NCI-H146 (cell line): ENCODE data around the gene SOD3.

Experiments used
- DNase-seq: peaks from one replicate; lab custom pipeline; 2025; lab: John Stamatoyannopoulos, UW

The SOD3 gene

GRCh38 chr4:24801136-24801855 lies 5.9 kb downstream of the SOD3 start:
- DNase-seq: no peak

- DNase-seq: no peak
Observed at GRCh38 chr4:24802648-24803047, 7.3 kb downstream of the SOD3 start.

- peak; percentile 59 for DNase-seq
Observed at GRCh38 chr4:24805067-24805466, 9.7 kb downstream of the SOD3 start.

- peak; percentile 3 for DNase-seq
Observed at GRCh38 chr4:24805566-24805965, 10.2 kb downstream of the SOD3 start.

GRCh38 chr4:24806206-24806990 lies 11.0 kb downstream of the SOD3 start:
- DNase-seq: no peak

- no peak for DNase-seq
Observed at GRCh38 chr4:24807611-24808010, 12.2 kb downstream of the SOD3 start.

GRCh38 chr4:24808261-24808660 lies 12.9 kb downstream of the SOD3 start:
- DNase-seq: no peak

GRCh38 chr4:24808955-24809354 lies 13.6 kb downstream of the SOD3 start:
- no peak for DNase-seq

- no peak for DNase-seq
Observed at GRCh38 chr4:24809376-24809775, 14.0 kb downstream of the SOD3 start.

- DNase-seq: no peak
Observed at GRCh38 chr4:24809815-24810405, 14.5 kb downstream of the SOD3 start.

GRCh38 chr4:24810871-24811631 lies 15.7 kb downstream of the SOD3 start:
- DNase-seq: no peak

GRCh38 chr4:24813732-24814131 lies 18.4 kb downstream of the SOD3 start:
- DNase-seq: no peak

- no peak for DNase-seq
Observed at GRCh38 chr4:24816797-24817196, 21.4 kb downstream of the SOD3 start.

GRCh38 chr4:24820541-24820940 lies 25.2 kb downstream of the SOD3 start:
- no peak for DNase-seq

- DNase-seq: no peak
Observed at GRCh38 chr4:24824720-24825119, 29.3 kb downstream of the SOD3 start.

GRCh38 chr4:24831637-24832036 lies 36.3 kb downstream of the SOD3 start:
- no peak for DNase-seq

- DNase-seq: no peak
Observed at GRCh38 chr4:24835696-24836095, 40.3 kb downstream of the SOD3 start.

GRCh38 chr4:24836661-24837242 lies 41.4 kb downstream of the SOD3 start:
- DNase-seq: no peak

GRCh38 chr4:24837336-24837735 lies 42.0 kb downstream of the SOD3 start:
- DNase-seq: no peak

GRCh38 chr4:24837781-24838180 lies 42.4 kb downstream of the SOD3 start:
- no peak for DNase-seq

- DNase-seq: peak; percentile 8
Observed at GRCh38 chr4:24840362-24840761, 45.0 kb downstream of the SOD3 start.
